ENCODE measurements around the gene ACLY.

ACLY gene

GRCh38 chr17:41943492-41943891 lies 24.7 kb upstream of the ACLY start:
- H3K27ac ChIP-seq (ENCODE audit: extremely low read depth, low read depth, low read length) = no peak overlapping the region
- no peaks in the 10 kb centered on the region for H3K4me1 ChIP-seq (ENCODE audit: control insufficient read depth, insufficient read depth, low read length)
- no peaks in the 10 kb centered on the region for H3K9me3 ChIP-seq (ENCODE audit: control insufficient read depth, insufficient read depth, low read depth, low read length)
- POLR2A ChIA-PET = no interaction called here
- CTCF ChIA-PET = interaction anchor here (0.7 to 1.6 kb wide), 2 partner anchors 10 to 196 kb away, joined by 4 read pairs; no protein-coding TSS in a partner anchor
- no peak overlapping the region for H3K4me3 ChIP-seq (ENCODE audit: low read depth, low read length)
- TF ChIP-seq ZBTB7A (tag by site-specific recombination; IDR thresholded peaks at IDR 0.05; ENCODE audit: low read depth) = no peak
- TF ChIP-seq ZNF2 (tag by site-specific recombination; IDR thresholded peaks at IDR 0.05) = no peak
- no peak for TF ChIP-seq ZNF174 (tag by site-specific recombination; IDR thresholded peaks at IDR 0.05)
- no peak for TF ChIP-seq ZBTB48 (tag by site-specific recombination; IDR thresholded peaks at IDR 0.05)
- no peak for TF ChIP-seq ZNF391 (tag by site-specific recombination; IDR thresholded peaks at IDR 0.05; ENCODE audit: borderline replicate concordance, low read depth)
- TF ChIP-seq ZBTB20 (tag by site-specific recombination; IDR thresholded peaks at IDR 0.05) = no peak
- H3K36me3 ChIP-seq (ENCODE audit: control insufficient read depth in 2 of 2, insufficient read depth in 1 of 2, low read length in 2 of 2) = peaks cover 0 to 5% of the 10 kb centered on the region in 2 experiments; a peak in 2 of 3 replicates

DNA sequence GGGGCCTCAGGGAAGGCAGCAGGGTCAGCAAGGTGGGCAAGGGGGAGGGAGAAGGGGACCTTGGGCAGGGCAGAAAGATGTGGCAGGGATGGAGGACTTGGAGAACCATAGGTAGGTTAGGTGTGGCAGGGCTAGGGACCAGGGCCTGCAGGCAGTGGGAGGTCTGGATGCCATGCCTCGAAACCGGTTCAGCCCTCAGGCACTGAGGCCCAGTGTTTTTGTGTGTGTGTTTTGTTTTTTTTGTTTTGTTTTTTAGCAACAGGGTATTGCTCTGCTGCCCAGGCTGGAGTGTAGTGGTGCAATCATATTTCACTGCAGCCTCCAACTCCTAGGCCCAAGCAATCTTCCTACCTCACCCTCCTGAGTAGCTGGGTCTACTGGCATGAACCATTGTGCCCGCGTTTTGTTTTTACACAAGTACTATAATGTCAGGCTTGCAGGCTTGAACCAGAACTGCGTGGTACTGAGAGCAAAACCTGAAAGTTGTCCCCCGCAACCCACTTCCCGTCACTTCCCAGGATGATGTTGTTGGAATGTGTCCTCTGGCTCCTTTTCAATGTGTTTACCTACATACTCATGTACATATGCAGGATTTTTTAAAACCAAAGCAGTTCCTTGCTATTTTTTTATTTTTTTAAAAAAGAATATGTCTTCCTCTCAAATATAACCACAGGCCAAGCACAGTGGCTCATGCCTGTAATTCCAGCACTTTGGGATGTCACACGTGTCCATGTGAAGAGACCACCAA lies 24.0 kb upstream of the ACLY start:
- Histone ChIP-seq H3K36me3 (ENCODE audit: control insufficient read depth in 2 of 2, insufficient read depth in 1 of 2, low read length in 2 of 2) (peaks cover 0 to 7% of the 10 kb centered on the region in 2 experiments; a peak in 2 of 3 replicates), H3K4me3 (ENCODE audit: low read depth, low read length) (no peak overlapping the region), H3K4me1 (ENCODE audit: control insufficient read depth, insufficient read depth, low read length) (no peaks in the 10 kb centered on the region), H3K9me3 (ENCODE audit: control insufficient read depth, insufficient read depth, low read depth, low read length) (no peaks in the 10 kb centered on the region), H3K27ac (ENCODE audit: extremely low read depth, low read depth, low read length) (no peak overlapping the region)
- CTCF ChIA-PET = interaction anchor here (1.6 kb wide), 1 partner anchor 9 kb away, joined by 4 read pairs; no protein-coding TSS in a partner anchor
- POLR2A ChIA-PET = no interaction called here
- no peak for TF ChIP-seq TCF7L2 (IDR thresholded peaks at IDR 0.05; ENCODE audit: borderline replicate concordance, low read depth, low read length)

DNA sequence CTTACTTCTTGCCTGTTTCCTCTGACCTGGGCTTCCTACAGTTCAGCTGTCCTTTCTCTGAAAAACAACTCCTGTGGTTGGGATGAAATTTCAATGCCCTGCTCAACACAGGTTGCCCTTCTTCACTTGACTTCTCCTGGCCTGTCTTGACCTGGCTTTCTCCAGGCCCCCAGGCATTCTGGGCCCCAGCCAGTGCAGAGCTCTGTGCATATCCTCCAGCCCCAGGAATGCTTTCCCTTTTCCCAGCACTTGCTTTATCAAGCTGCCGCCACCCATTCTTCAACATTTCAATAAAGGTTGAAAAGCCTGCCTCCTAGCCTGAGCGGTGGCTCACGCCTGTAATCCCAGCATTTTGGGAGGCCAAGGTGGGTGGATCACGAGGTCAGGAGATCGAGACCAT lies 22.4 kb upstream of the ACLY start:
- Histone ChIP-seq H3K9me3 (ENCODE audit: control insufficient read depth, insufficient read depth, low read depth, low read length) (no peaks in the 10 kb centered on the region), H3K4me3 (ENCODE audit: low read depth, low read length) (no peak overlapping the region), H3K4me1 (ENCODE audit: control insufficient read depth, insufficient read depth, low read length) (no peaks in the 10 kb centered on the region), H3K27ac (ENCODE audit: extremely low read depth, low read depth, low read length) (no peak overlapping the region), H3K36me3 (ENCODE audit: control insufficient read depth in 2 of 2, insufficient read depth in 1 of 2, low read length in 2 of 2) (peaks cover 0 to 19% of the 10 kb centered on the region in 2 experiments; a peak in 1 of 3 replicates)
- ChIA-PET POLR2A (no interaction called here), CTCF (interaction anchor here (0.7 kb wide), 1 partner anchor 20 kb away, joined by 3 read pairs; no protein-coding TSS in a partner anchor)
- TF ChIP-seq ZNF600 (tag by site-specific recombination; IDR thresholded peaks at IDR 0.05) (no peak), YY2 (tag by site-specific recombination; IDR thresholded peaks at IDR 0.05) (no peak), ZNF48 (tag by site-specific recombination; IDR thresholded peaks at IDR 0.05) (no peak), ZNF214 (tag by site-specific recombination; IDR thresholded peaks at IDR 0.05; ENCODE audit: borderline replicate concordance) (no peak), ZNF571 (tag by site-specific recombination; IDR thresholded peaks at IDR 0.05) (no peak), ZNF560 (tag by site-specific recombination; IDR thresholded peaks at IDR 0.05; ENCODE audit: borderline replicate concordance) (no peak), ZNF202 (tag by site-specific recombination; IDR thresholded peaks at IDR 0.05; ENCODE audit: borderline replicate concordance) (no peak), GLIS2 (tag by site-specific recombination; IDR thresholded peaks at IDR 0.05) (no peak), ZNF423 (tag by site-specific recombination; IDR thresholded peaks at IDR 0.05) (no peak), ZNF585B (tag by site-specific recombination; IDR thresholded peaks at IDR 0.05) (no peak), ZNF521 (tag by site-specific recombination; IDR thresholded peaks at IDR 0.05) (no peak), ZNF518A (tag by site-specific recombination; conservative IDR thresholded peaks at IDR 0.05; ENCODE audit: low read depth) (no peak), ZNF416 (tag by site-specific recombination; IDR thresholded peaks at IDR 0.05) (no peak)
- TF ChIP-seq, protein P1, sequence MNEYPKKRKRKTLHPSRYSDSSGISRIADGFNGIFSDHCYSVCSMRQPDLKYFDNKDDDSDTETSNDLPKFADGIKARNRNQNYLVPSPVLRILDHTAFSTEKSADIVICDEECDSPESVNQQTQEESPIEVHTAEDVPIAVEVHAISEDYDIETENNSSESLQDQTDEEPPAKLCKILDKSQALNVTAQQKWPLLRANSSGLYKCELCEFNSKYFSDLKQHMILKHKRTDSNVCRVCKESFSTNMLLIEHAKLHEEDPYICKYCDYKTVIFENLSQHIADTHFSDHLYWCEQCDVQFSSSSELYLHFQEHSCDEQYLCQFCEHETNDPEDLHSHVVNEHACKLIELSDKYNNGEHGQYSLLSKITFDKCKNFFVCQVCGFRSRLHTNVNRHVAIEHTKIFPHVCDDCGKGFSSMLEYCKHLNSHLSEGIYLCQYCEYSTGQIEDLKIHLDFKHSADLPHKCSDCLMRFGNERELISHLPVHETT (tag by site-specific recombination; IDR thresholded peaks at IDR 0.05) = no peak

Measured in HEK293 (cell line).